Sigmoid colon (tissue), 7 donors: ENCODE results near the gene VASP. TPM values are rescaled to one million over a fixed set of nuclear protein-coding genes. Genes with fewer than 3 reads are reported as not detected.

Experiments used
- DNase-seq: peaks from one replicate; pipeline ENCODE4 v3.0.0-alpha.2; 2019
- H3K27ac ChIP-seq, 4 donors: fragments of 200-600 bp; sonication (generic); one replicate each; pipeline ENCODE4 v1.5.1; 2016 to 2019; ENCODE audit warnings: mild to moderate bottlenecking in 1 of 4
- H3K27me3 ChIP-seq, 3 donors: fragments of 200-600 bp; sonication (generic); one replicate each; pipeline ENCODE4 v1.5.1; 2019; ENCODE audit warnings: mild to moderate bottlenecking in 1 of 3
- H3K36me3 ChIP-seq, 4 donors: fragments of 200-600 bp; sonication (generic); one replicate each; pipeline ENCODE4 v1.5.1; 2016 to 2019
- H3K4me1 ChIP-seq, 4 donors: fragments of 200-600 bp; sonication (generic); one replicate each; pipeline ENCODE4 v1.5.1; 2017 to 2019
- H3K4me3 ChIP-seq, 4 donors: fragments of 200-600 bp; sonication (generic); one replicate each; pipeline ENCODE4 v1.5.1; 2017 to 2019; ENCODE audit warnings: mild to moderate bottlenecking in 2 of 4, moderate library complexity in 1 of 4
- H3K9me3 ChIP-seq, 4 donors: fragments of 200-600 bp in 3 of 4; sonication (generic) in 3 of 4; one replicate each; pipeline versions ENCODE4 v1.5.1 to v1.6.1; 2013 to 2019
- EP300 ChIP-seq, 4 donors: sonication (generic); formaldehyde crosslinking; IDR thresholded peaks; one replicate each; pipeline ENCODE4 v1.6.1; 2017; ENCODE audit warnings: antibody characterized with exemption in 4 of 4
- POLR2A ChIP-seq, 2 donors: fragments of 450-650 bp; IDR thresholded peaks; one replicate each; pipeline ENCODE4 v1.6.1; 2016; ENCODE audit warnings: antibody characterized with exemption in 2 of 2, mild to moderate bottlenecking in 2 of 2, moderate library complexity in 2 of 2
- POLR2AphosphoS5 ChIP-seq, 4 donors: sonication (generic); formaldehyde crosslinking; IDR thresholded peaks; one replicate each; pipeline ENCODE4 v1.6.1; 2017; ENCODE audit warnings: antibody characterized with exemption in 4 of 4
- WGBS, 2 donors: extraction: QIAGEN DNeasy Blood & Tissue Kit; methylation state at CpG; one replicate each; pipeline ENCODE4 v1.1.7; 2013; 5-methylcytosine and 5-hydroxymethylcytosine counted together
- intact Hi-C: fragments of 100-400 bp; cut with DNase I; formaldehyde crosslinking; loops from one replicate; pipeline ENCODE4 v1.15.1; 2023
- polyA plus RNA-seq, 3 donors: library from polyadenylated mRNA; stranded (reverse); fragments of 200-250 nt; gene quantifications; one replicate each; pipeline ENCODE4 v1.2.3, GENCODE V29; 2013
- total RNA-seq, 4 donors: library from RNA; depleted of rRNA; stranded (reverse); fragments of >200 nt; gene quantifications; one replicate each; pipeline ENCODE4 v1.1.0, GENCODE V29; 2016
- TF ChIP-seq, protein P1 (sequence below), 4 experiments: fragments of 450-650 bp in 3 of 4; fragments of 200-600 bp in 1 of 4; IDR thresholded peaks; one replicate each; pipeline ENCODE4 v1.5.1; 2016 to 2019; ENCODE audit warnings: antibody characterized with exemption in 4 of 4, mild to moderate bottlenecking in 3 of 4, moderate library complexity in 2 of 4
- donor health status: healthy with polysubstance abuse.
- donor health status: Bipolar disorder and iron deficiency.
- donor health status: healthy.

Gene VASP
- total and polyA plus RNA-seq, 7 donors, result 101 to 223 (median 160) TPM

DNA sequence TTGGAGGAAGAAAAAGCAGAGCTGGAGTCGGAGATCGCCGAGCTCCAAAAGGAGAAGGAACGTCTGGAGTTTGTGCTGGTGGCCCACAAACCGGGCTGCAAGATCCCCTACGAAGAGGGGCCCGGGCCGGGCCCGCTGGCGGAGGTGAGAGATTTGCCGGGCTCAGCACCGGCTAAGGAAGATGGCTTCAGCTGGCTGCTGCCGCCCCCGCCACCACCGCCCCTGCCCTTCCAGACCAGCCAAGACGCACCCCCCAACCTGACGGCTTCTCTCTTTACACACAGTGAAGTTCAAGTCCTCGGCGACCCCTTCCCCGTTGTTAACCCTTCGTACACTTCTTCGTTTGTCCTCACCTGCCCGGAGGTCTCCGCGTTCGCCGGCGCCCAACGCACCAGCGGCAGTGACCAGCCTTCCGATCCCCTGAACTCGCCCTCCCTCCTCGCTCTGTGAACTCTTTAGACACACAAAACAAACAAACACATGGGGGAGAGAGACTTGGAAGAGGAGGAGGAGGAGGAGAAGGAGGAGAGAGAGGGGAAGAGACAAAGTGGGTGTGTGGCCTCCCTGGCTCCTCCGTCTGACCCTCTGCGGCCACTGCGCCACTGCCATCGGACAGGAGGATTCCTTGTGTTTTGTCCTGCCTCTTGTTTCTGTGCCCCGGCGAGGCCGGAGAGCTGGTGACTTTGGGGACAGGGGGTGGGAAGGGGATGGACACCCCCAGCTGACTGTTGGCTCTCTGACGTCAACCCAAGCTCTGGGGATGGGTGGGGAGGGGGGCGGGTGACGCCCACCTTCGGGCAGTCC lies 34.5 kb upstream of the VASP start:
- Histone ChIP-seq H3K36me3 (no peaks in the 10 kb centered on the region), H3K4me3 (no peak overlapping the region), H3K27me3 (no peaks in the 10 kb centered on the region), H3K27ac (no peak overlapping the region), H3K9me3 (no peaks in the 10 kb centered on the region), H3K4me1 (peaks cover 0 to 30% (median 27%) of the 10 kb centered on the region in 4 donors)
- no peak for DNase-seq
- WGBS, 2 donors, result 20 to 28% methylated on average over 44 of the region's 44 CpGs
- TF ChIP-seq POLR2A (IDR thresholded peaks at IDR 0.05), result no peak
- no peak for TF ChIP-seq EP300 (IDR thresholded peaks at IDR 0.05)
- no peak for TF ChIP-seq POLR2AphosphoS5 (IDR thresholded peaks at IDR 0.05)
- TF ChIP-seq, protein P1, sequence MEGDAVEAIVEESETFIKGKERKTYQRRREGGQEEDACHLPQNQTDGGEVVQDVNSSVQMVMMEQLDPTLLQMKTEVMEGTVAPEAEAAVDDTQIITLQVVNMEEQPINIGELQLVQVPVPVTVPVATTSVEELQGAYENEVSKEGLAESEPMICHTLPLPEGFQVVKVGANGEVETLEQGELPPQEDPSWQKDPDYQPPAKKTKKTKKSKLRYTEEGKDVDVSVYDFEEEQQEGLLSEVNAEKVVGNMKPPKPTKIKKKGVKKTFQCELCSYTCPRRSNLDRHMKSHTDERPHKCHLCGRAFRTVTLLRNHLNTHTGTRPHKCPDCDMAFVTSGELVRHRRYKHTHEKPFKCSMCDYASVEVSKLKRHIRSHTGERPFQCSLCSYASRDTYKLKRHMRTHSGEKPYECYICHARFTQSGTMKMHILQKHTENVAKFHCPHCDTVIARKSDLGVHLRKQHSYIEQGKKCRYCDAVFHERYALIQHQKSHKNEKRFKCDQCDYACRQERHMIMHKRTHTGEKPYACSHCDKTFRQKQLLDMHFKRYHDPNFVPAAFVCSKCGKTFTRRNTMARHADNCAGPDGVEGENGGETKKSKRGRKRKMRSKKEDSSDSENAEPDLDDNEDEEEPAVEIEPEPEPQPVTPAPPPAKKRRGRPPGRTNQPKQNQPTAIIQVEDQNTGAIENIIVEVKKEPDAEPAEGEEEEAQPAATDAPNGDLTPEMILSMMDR (IDR thresholded peaks at IDR 0.05), result no peak
- intact Hi-C loops, result no loop called here

DNA sequence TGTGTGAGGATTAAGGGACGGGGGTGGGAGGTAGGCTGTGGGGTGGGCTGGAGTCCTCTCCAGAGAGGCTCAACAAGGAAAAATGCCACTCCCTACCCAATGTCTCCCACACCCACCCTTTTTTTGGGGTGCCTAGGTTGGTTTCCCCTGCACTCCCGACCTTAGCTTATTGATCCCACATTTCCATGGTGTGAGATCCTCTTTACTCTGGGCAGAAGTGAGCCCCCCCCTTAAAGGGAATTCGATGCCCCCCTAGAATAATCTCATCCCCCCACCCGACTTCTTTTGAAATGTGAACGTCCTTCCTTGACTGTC lies 34.0 kb upstream of the VASP start:
- DNase-seq, result no peak
- Histone ChIP-seq H3K27me3 (no peaks in the 10 kb centered on the region), H3K4me1 (peaks cover 0 to 30% (median 26%) of the 10 kb centered on the region in 4 donors), H3K9me3 (no peaks in the 10 kb centered on the region), H3K4me3 (no peak overlapping the region), H3K36me3 (no peaks in the 10 kb centered on the region), H3K27ac (no peak overlapping the region)
- TF ChIP-seq, protein P1 (IDR thresholded peaks at IDR 0.05), result no peak
- TF ChIP-seq POLR2AphosphoS5 (IDR thresholded peaks at IDR 0.05) (no peak), POLR2A (IDR thresholded peaks at IDR 0.05) (no peak), EP300 (IDR thresholded peaks at IDR 0.05) (no peak)
- WGBS, 2 donors, result 20 to 40% methylated on average over 5 of the region's 5 CpGs
- intact Hi-C loops, result no loop called here

DNA sequence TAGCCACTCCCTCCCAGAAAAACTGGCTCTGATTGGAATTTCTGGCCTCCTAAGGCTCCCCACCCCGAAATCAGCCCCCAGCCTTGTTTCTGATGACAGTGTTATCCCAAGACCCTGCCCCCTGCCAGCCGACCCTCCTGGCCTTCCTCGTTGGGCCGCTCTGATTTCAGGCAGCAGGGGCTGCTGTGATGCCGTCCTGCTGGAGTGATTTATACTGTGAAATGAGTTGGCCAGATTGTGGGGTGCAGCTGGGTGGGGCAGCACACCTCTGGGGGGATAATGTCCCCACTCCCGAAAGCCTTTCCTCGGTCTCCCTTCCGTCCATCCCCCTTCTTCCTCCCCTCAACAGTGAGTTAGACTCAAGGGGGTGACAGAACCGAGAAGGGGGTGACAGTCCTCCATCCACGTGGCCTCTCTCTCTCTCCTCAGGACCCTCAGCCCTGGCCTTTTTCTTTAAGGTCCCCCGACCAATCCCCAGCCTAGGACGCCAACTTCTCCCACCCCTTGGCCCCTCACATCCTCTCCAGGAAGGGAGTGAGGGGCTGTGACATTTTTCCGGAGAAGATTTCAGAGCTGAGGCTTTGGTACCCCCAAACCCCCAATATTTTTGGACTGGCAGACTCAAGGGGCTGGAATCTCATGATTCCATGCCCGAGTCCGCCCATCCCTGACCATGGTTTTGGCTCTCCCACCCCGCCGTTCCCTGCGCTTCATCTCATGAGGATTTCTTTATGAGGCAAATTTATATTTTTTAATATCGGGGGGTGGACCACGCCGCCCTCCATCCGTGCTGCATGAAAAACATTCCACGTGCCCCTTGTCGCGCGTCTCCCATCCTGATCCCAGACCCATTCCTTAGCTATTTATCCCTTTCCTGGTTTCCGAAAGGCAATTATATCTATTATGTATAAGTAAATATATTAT lies 33.3 kb upstream of the VASP start:
- H3K27ac ChIP-seq, result no peak overlapping the region
- WGBS, 2 donors, result 62 to 64% methylated on average over 27 of the region's 27 CpGs
- no peaks in the 10 kb centered on the region for H3K27me3 ChIP-seq
- no peaks in the 10 kb centered on the region for H3K9me3 ChIP-seq
- no peak for DNase-seq
- no peak overlapping the region for H3K4me3 ChIP-seq
- H3K4me1 ChIP-seq, result peaks cover 0 to 28% (median 23%) of the 10 kb centered on the region in 4 donors
- no peak for TF ChIP-seq POLR2A (IDR thresholded peaks at IDR 0.05)
- TF ChIP-seq POLR2AphosphoS5 (IDR thresholded peaks at IDR 0.05), result no peak
- TF ChIP-seq EP300 (IDR thresholded peaks at IDR 0.05), result no peak
- TF ChIP-seq, protein P1 (IDR thresholded peaks at IDR 0.05), result no peak
- intact Hi-C loops, result no loop called here
- no peaks in the 10 kb centered on the region for H3K36me3 ChIP-seq

DNA sequence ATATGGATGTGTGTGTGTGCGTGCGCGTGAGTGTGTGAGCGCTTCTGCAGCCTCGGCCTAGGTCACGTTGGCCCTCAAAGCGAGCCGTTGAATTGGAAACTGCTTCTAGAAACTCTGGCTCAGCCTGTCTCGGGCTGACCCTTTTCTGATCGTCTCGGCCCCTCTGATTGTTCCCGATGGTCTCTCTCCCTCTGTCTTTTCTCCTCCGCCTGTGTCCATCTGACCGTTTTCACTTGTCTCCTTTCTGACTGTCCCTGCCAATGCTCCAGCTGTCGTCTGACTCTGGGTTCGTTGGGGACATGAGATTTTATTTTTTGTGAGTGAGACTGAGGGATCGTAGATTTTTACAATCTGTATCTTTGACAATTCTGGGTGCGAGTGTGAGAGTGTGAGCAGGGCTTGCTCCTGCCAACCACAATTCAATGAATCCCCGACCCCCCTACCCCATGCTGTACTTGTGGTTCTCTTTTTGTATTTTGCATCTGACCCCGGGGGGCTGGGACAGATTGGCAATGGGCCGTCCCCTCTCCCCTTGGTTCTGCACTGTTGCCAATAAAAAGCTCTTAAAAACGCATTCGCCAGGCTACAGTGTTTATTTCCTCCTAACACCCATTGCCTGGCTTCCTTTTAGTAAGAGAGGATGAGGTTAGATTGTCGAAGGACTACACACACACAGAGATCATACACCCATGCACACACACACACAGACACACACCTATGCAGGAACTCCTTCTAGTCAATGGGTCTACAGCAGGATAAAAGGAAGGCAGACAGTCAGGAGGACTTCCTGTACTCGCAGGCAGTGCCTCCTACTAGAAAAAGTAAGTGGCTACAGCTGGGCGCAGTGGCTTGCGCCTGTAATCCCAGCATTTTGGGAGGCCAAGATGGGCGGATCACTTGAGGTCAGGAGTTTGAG lies 32.4 kb upstream of the VASP start:
- no peak for DNase-seq
- TF ChIP-seq POLR2AphosphoS5 (IDR thresholded peaks at IDR 0.05), result no peak
- TF ChIP-seq, protein P1 (IDR thresholded peaks at IDR 0.05), result no peak
- H3K27me3 ChIP-seq, result no peaks in the 10 kb centered on the region
- no peaks in the 10 kb centered on the region for H3K36me3 ChIP-seq
- H3K4me3 ChIP-seq, result no peak overlapping the region
- peaks cover 0 to 22% (median 18%) of the 10 kb centered on the region in 4 donors for H3K4me1 ChIP-seq
- H3K27ac ChIP-seq, result no peak overlapping the region
- intact Hi-C loops, result no loop called here
- H3K9me3 ChIP-seq, result no peaks in the 10 kb centered on the region
- WGBS, 2 donors, result 37 to 61% methylated on average over 28 of the region's 28 CpGs
